SK-N-SH (cell line): ENCODE data around the gene SCAF1. TPM values are rescaled to one million over a fixed set of nuclear protein-coding genes. Genes with fewer than 3 reads are reported as not detected.

Experiments
- CTCF ChIA-PET: fragments of 300-600, 350-600 bp; formaldehyde crosslinking; extraction: SDS; loops from one replicate; lab custom pipeline; 2021; lab: Yijun Ruan, JAX
- POLR2A ChIA-PET: fragments of 350-600 bp; sonication (Branson Sonifier 250); formaldehyde crosslinking; extraction: SDS; loops from one replicate; lab custom pipeline; 2020; ENCODE audit warnings: antibody characterized with exemption, inconsistent platforms; lab: Yijun Ruan, JAX
- DNase-seq: peaks from one replicate; pipeline ENCODE4 v3.0.0; 2012
- H2AFZ ChIP-seq: fragments of 200-600 bp; sonication (generic); 2 replicates; pipeline ENCODE4 v1.8.1; 2016; ENCODE audit warnings: antibody characterized with exemption, mild to moderate bottlenecking, low read depth
- H3F3A ChIP-seq: fragments of 200-600 bp; sonication (generic); replicated peaks from 2 replicates; pipeline ENCODE3; 2016; ENCODE audit warnings: antibody characterized with exemption, mild to moderate bottlenecking; ENCODE audit not compliant: insufficient read depth
- H3K27ac ChIP-seq, 2 experiments: fragments of 200-500 bp in 1 of 2; fragments of 200-600 bp in 1 of 2; sonication (Bioruptor generic) in 1 of 2; sonication (generic), shearing (Covaris generic) in 1 of 2; 2 replicates each; pipeline versions ENCODE4 v1.5.1 to v1.6.1; 2014 to 2016; ENCODE audit warnings: low read depth in 2 of 2, inconsistent platforms in 1 of 2, low read length in 1 of 2, mild to moderate bottlenecking in 1 of 2, mixed read lengths in 1 of 2
- H3K27me3 ChIP-seq: fragments of 200-600 bp; sonication (generic), shearing (Covaris generic); 2 replicates; pipeline ENCODE4 v1.6.1; 2016; ENCODE audit warnings: mixed run types; ENCODE audit not compliant: insufficient read depth
- H3K36me3 ChIP-seq, 2 experiments: fragments of 200-500 bp in 1 of 2; fragments of 200-600 bp in 1 of 2; sonication (Bioruptor generic) in 1 of 2; sonication (generic) in 1 of 2; replicated peaks in 1 of 2; 2 replicates each; pipeline versions ENCODE3 to v1.5.1; 2014 to 2016; ENCODE audit warnings: low read length in 1 of 2, mild to moderate bottlenecking in 1 of 2; ENCODE audit not compliant: insufficient read depth in 2 of 2, control insufficient read depth in 1 of 2
- H3K4me1 ChIP-seq, 2 experiments: fragments of 200-500 bp in 1 of 2; fragments of 200-600 bp in 1 of 2; sonication (Bioruptor generic) in 1 of 2; sonication (generic), shearing (Covaris generic) in 1 of 2; 2 replicates each; pipeline versions ENCODE4 v1.5.1 to v1.6.1; 2014 to 2016; ENCODE audit warnings: low read depth in 1 of 2, low read length in 1 of 2, mixed run types in 1 of 2; ENCODE audit not compliant: insufficient read depth in 2 of 2, control insufficient read depth in 1 of 2
- H3K4me2 ChIP-seq: fragments of 200-600 bp; sonication (generic), shearing (Covaris generic); 2 replicates; pipeline ENCODE4 v1.6.1; 2017; ENCODE audit warnings: mixed run types
- H3K4me3 ChIP-seq, 2 experiments: fragments of 200-500 bp in 1 of 2; fragments of 200-600 bp in 1 of 2; sonication (Bioruptor generic) in 1 of 2; sonication (generic), shearing (Covaris generic) in 1 of 2; 2 replicates each; pipeline versions ENCODE4 v1.5.1 to v1.8.1; 2014 to 2016; ENCODE audit warnings: low read depth in 2 of 2, inconsistent platforms in 1 of 2, low read length in 1 of 2, mild to moderate bottlenecking in 1 of 2, mixed read lengths in 1 of 2, moderate library complexity in 1 of 2
- H3K79me2 ChIP-seq: fragments of 200-600 bp; sonication (generic); 2 replicates; pipeline ENCODE4 v1.8.1; 2017; ENCODE audit warnings: mild to moderate bottlenecking; ENCODE audit not compliant: insufficient read depth
- H3K9ac ChIP-seq: fragments of 200-600 bp; sonication (generic); 2 replicates; pipeline ENCODE4 v1.6.1; 2017; ENCODE audit warnings: mixed run types
- H3K9me2 ChIP-seq: fragments of 200-600 bp; sonication (generic); 2 replicates; pipeline ENCODE4 v1.6.1; 2017; ENCODE audit warnings: mixed run types
- H3K9me3 ChIP-seq: fragments of 200-600 bp; sonication (generic); 2 replicates; pipeline ENCODE4 v1.6.1; 2017; ENCODE audit warnings: mixed run types, mild to moderate bottlenecking, moderate library complexity
- H4K20me1 ChIP-seq: fragments of 200-600 bp; sonication (generic); 2 replicates; pipeline ENCODE4 v1.6.1; 2017; ENCODE audit warnings: mild to moderate bottlenecking, mixed run types; ENCODE audit not compliant: insufficient read depth
- EP300 ChIP-seq, 2 experiments: IDR thresholded peaks; 2 replicates each; pipeline versions ENCODE4 v1.4.0 to v1.6.1; 2012; ENCODE audit warnings: borderline replicate concordance in 1 of 2, low read depth in 1 of 2, low read length in 1 of 2
- FOSL2 ChIP-seq: IDR thresholded peaks from 2 replicates; pipeline ENCODE4 v1.4.0; 2012; ENCODE audit warnings: low read depth, mild to moderate bottlenecking, moderate library complexity, borderline replicate concordance
- MXI1 ChIP-seq: IDR thresholded peaks from 2 replicates; pipeline ENCODE4 v1.6.1; 2012; ENCODE audit warnings: mild to moderate bottlenecking, low read depth, low read length, improper control_type of control experiment
- NFIC ChIP-seq: IDR thresholded peaks from 2 replicates; pipeline ENCODE4 v1.4.0; 2012; ENCODE audit warnings: borderline replicate concordance
- POLR2AphosphoS5 ChIP-seq: IDR thresholded peaks from 2 replicates; pipeline ENCODE4 v1.6.1; 2012; ENCODE audit warnings: low read depth, low read length
- RAD21 ChIP-seq: IDR thresholded peaks from 2 replicates; pipeline ENCODE4 v1.6.1; 2012; ENCODE audit warnings: mild to moderate bottlenecking, low read length
- RCOR1 ChIP-seq: fragments of 150-350 bp; IDR thresholded peaks from 2 replicates; pipeline ENCODE4 v1.6.1; 2017; ENCODE audit warnings: antibody characterized with exemption, low read length
- RFX5 ChIP-seq: IDR thresholded peaks from 2 replicates; pipeline ENCODE4 v1.6.1; 2012; ENCODE audit warnings: mild to moderate bottlenecking, improper control_type of control experiment, low read length
- SIN3A ChIP-seq: IDR thresholded peaks from 2 replicates; pipeline ENCODE4 v1.6.1; 2012; ENCODE audit warnings: low read depth, mild to moderate bottlenecking, low read length, moderate library complexity, borderline replicate concordance
- SMC3 ChIP-seq: IDR thresholded peaks from 2 replicates; pipeline ENCODE4 v1.6.1; 2012; ENCODE audit warnings: low read depth, low read length, improper control_type of control experiment
- TAF1 ChIP-seq: IDR thresholded peaks from 2 replicates; pipeline ENCODE4 v1.6.1; 2012; ENCODE audit warnings: low read depth, mild to moderate bottlenecking, low read length, moderate library complexity, borderline replicate concordance
- WGBS: methylation state at CpG from one replicate; pipeline ENCODE4 v1.1.6; 2017; ENCODE audit warnings: low lambda C conversion rate; 5-methylcytosine and 5-hydroxymethylcytosine counted together
- polyA plus RNA-seq, 3 experiments: library from polyadenylated mRNA; depleted of rRNA; stranded (reverse); fragments of >200 nt; gene quantifications; 2 replicates each; pipeline ENCODE4 v1.2.3, GENCODE V29; 2012
- TF ChIP-seq, protein P1 (sequence below): IDR thresholded peaks from 2 replicates; pipeline ENCODE4 v1.4.0; 2012; ENCODE audit warnings: low read depth, borderline replicate concordance
- TF ChIP-seq, protein P2 (sequence below): IDR thresholded peaks from 2 replicates; pipeline ENCODE4; 2012
- TF ChIP-seq, protein P3 (sequence below): fragments of 150-350 bp; IDR thresholded peaks from 2 replicates; pipeline ENCODE4 v1.6.1; 2017; ENCODE audit warnings: antibody characterized with exemption, low read length, low read depth, borderline replicate concordance
- TF ChIP-seq, protein P4 (sequence below): IDR thresholded peaks from 2 replicates; pipeline ENCODE4 v1.4.0; 2012; ENCODE audit warnings: low read depth
- TF ChIP-seq, protein P5 (sequence below): IDR thresholded peaks from 2 replicates; pipeline ENCODE4 v1.6.1; 2012; ENCODE audit warnings: mild to moderate bottlenecking, low read depth, low read length, moderate library complexity
- TF ChIP-seq, protein P6 (sequence below): IDR thresholded peaks from 2 replicates; pipeline ENCODE4 v1.4.0; 2012; ENCODE audit warnings: low read depth, borderline replicate concordance

The SCAF1 gene
- polyA plus RNA-seq, 1 of the 3 experiments (the other 2 are of a cell fraction), result 9.5 TPM

DNA sequence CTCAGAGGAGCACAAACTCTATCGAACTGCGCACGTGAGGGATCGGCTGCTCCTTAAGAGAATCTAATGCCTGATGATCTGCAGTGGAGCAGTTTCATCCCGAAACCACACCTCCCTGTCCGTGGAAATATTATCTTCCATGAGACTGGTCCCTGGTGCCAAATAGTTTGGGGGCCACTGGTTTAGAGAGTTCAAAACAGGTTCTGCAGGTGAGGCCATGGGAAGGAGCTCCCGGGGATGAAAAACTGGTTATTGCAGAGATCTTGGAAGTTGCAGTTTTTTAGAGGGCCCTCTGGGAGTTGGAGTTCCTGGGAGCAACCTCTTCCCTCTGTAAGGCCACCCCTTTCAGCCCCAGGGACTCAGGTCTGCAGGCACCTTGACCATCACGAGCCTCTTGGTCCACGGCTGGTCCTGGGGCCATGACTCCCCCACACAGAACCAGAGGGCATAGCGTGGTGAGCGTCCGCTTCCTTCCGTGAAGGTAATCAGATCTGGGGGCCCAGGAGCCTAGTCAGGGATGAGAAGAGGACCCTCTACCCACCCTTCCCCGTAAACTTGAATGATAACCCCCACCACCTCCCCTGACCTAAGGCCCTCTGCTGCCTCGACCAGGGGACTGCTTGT is 18.4 kb downstream of the SCAF1 start:
- Histone ChIP-seq H3K4me3 (no peak overlapping the region), H3K4me2 (no peak overlapping the region), H2AFZ (no peak overlapping the region), H3K36me3 (peaks cover 19 to 59% of the 10 kb centered on the region in 2 experiments), H3K27me3 (no peaks in the 10 kb centered on the region), H3K79me2 (peaks cover 16% of the 10 kb centered on the region), H3K4me1 (peaks cover 0 to 6% of the 10 kb centered on the region in 2 experiments; a peak in 1 of 4 replicates), H3K9me3 (no peaks in the 10 kb centered on the region), H3F3A (peaks cover 23% of the 10 kb centered on the region), H3K9ac (no peak overlapping the region), H3K27ac (no peak overlapping the region), H4K20me1 (no peaks in the 10 kb centered on the region), H3K9me2 (no peaks in the 10 kb centered on the region)
- ChIA-PET CTCF (interaction anchor here (9.4 kb wide), 1 partner anchor 15 kb away, joined by 78 read pairs; the partner anchor contains the start of gene PRMT1), POLR2A (no interaction called here)
- TF ChIP-seq, protein P1, sequence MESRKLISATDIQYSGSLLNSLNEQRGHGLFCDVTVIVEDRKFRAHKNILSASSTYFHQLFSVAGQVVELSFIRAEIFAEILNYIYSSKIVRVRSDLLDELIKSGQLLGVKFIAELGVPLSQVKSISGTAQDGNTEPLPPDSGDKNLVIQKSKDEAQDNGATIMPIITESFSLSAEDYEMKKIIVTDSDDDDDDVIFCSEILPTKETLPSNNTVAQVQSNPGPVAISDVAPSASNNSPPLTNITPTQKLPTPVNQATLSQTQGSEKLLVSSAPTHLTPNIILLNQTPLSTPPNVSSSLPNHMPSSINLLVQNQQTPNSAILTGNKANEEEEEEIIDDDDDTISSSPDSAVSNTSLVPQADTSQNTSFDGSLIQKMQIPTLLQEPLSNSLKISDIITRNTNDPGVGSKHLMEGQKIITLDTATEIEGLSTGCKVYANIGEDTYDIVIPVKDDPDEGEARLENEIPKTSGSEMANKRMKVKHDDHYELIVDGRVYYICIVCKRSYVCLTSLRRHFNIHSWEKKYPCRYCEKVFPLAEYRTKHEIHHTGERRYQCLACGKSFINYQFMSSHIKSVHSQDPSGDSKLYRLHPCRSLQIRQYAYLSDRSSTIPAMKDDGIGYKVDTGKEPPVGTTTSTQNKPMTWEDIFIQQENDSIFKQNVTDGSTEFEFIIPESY, result no peak
- TF ChIP-seq, protein P2, sequence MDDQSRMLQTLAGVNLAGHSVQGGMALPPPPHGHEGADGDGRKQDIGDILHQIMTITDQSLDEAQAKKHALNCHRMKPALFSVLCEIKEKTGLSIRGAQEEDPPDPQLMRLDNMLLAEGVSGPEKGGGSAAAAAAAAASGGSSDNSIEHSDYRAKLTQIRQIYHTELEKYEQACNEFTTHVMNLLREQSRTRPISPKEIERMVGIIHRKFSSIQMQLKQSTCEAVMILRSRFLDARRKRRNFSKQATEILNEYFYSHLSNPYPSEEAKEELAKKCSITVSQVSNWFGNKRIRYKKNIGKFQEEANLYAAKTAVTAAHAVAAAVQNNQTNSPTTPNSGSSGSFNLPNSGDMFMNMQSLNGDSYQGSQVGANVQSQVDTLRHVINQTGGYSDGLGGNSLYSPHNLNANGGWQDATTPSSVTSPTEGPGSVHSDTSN, result no peak
- TF ChIP-seq RAD21 (no peak), RCOR1 (no peak), TAF1 (no peak), FOSL2 (no peak), SIN3A (no peak), SMC3 (no peak), MXI1 (no peak), POLR2AphosphoS5 (no peak), EP300 (IDR thresholded peaks at IDR 0.05; ENCODE audit: borderline replicate concordance in 1 of 2, low read depth in 1 of 2, low read length in 1 of 2) (no peak), NFIC (no peak), RFX5 (no peak)
- TF ChIP-seq, protein P3, sequence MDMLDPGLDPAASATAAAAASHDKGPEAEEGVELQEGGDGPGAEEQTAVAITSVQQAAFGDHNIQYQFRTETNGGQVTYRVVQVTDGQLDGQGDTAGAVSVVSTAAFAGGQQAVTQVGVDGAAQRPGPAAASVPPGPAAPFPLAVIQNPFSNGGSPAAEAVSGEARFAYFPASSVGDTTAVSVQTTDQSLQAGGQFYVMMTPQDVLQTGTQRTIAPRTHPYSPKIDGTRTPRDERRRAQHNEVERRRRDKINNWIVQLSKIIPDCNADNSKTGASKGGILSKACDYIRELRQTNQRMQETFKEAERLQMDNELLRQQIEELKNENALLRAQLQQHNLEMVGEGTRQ, result no peak
- TF ChIP-seq, protein P4, sequence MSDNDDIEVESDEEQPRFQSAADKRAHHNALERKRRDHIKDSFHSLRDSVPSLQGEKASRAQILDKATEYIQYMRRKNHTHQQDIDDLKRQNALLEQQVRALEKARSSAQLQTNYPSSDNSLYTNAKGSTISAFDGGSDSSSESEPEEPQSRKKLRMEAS, result no peak
- TF ChIP-seq, protein P5, sequence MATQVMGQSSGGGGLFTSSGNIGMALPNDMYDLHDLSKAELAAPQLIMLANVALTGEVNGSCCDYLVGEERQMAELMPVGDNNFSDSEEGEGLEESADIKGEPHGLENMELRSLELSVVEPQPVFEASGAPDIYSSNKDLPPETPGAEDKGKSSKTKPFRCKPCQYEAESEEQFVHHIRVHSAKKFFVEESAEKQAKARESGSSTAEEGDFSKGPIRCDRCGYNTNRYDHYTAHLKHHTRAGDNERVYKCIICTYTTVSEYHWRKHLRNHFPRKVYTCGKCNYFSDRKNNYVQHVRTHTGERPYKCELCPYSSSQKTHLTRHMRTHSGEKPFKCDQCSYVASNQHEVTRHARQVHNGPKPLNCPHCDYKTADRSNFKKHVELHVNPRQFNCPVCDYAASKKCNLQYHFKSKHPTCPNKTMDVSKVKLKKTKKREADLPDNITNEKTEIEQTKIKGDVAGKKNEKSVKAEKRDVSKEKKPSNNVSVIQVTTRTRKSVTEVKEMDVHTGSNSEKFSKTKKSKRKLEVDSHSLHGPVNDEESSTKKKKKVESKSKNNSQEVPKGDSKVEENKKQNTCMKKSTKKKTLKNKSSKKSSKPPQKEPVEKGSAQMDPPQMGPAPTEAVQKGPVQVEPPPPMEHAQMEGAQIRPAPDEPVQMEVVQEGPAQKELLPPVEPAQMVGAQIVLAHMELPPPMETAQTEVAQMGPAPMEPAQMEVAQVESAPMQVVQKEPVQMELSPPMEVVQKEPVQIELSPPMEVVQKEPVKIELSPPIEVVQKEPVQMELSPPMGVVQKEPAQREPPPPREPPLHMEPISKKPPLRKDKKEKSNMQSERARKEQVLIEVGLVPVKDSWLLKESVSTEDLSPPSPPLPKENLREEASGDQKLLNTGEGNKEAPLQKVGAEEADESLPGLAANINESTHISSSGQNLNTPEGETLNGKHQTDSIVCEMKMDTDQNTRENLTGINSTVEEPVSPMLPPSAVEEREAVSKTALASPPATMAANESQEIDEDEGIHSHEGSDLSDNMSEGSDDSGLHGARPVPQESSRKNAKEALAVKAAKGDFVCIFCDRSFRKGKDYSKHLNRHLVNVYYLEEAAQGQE, result no peak
- TF ChIP-seq, protein P6, sequence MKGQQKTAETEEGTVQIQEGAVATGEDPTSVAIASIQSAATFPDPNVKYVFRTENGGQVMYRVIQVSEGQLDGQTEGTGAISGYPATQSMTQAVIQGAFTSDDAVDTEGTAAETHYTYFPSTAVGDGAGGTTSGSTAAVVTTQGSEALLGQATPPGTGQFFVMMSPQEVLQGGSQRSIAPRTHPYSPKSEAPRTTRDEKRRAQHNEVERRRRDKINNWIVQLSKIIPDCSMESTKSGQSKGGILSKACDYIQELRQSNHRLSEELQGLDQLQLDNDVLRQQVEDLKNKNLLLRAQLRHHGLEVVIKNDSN, result no peak
- no peak for DNase-seq
- 95% methylated on average over 12 of the region's 15 CpGs for WGBS
